GM20431 (cell line): ENCODE results near the gene MBD3.

ENCODE experiments used
- in situ Hi-C: fragments of 300-500 bp; cut with MseI, MboI; formaldehyde crosslinking; loops from one replicate; pipeline ENCODE4 v1.15.0; 2020; ENCODE audit warnings: low sequenced_read_pairs; ENCODE audit not compliant: unreplicated experiment

The MBD3 gene

DNA sequence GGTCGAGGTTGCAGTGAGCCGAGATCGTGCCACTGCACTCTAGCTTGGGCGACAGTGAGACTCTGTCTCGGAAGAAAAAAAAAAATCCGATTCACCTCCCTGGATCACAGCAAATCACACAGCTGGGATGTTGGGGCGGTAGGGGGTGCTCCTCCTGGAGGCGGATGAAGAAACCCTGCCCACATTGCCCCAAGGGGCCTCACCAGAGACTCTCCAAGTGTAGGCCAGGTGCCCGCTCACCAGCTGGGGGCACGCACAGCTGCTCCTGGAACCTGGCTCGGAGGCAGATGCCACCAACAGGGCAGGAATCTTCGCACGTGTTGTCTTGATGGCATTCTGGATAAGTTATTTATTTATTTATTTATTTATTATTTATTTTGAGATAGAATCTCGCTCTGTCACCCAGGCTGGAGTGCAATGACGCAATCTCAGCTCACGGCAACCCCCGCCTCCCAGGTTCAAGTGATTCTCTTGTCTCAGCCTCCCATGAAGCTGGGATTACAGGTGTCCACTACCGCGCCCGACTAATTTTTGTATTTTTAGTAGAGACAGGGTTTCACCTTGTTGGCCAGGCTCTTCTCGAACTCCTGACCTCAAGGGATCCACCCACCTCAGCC is 9.5 kb upstream of the MBD3 start:
- in situ Hi-C loops, result no loop called here

DNA sequence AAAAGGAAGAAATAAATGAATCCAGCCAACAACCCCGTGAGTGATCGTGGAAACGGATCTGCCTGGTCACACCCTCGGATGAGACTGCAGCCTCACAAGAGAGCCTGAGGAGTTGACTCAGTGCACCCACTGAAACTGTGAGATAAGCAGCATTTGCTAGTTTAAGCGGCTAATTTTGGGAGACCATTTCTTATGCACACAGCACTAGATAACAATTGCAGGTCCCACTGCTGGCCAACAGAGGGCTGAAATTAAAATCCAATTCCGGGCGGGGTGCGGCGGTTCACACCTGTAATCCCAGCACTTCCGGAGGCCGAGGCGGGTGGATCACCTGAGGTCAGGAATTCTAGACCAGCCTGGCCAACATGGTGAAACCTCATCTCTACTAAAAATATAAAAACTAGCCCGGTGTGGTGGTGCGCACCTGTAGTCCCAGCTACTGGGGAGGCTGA is 9.0 kb upstream of the MBD3 start:
- in situ Hi-C loops, result no loop called here

DNA sequence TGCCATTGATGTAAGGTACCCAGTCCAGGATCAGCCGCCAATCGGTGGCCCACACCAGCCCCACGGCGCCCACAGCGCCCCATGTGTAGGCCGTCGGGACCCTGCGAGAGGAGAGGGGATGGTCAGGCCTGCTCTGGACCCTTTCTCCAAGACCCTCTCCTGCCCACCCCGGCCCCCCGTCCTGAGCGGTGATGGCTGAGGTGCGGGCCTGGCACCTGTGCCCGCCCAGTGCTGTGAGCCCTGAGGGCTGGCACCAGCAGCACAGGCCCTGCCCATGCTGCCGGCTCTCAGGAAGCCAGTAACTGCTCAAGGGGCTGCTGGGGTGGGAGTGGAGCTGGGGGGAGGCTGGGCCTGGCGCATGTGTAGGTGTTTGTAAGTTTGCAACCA is 6.8 kb upstream of the MBD3 start:
- in situ Hi-C loops, result no loop called here

DNA sequence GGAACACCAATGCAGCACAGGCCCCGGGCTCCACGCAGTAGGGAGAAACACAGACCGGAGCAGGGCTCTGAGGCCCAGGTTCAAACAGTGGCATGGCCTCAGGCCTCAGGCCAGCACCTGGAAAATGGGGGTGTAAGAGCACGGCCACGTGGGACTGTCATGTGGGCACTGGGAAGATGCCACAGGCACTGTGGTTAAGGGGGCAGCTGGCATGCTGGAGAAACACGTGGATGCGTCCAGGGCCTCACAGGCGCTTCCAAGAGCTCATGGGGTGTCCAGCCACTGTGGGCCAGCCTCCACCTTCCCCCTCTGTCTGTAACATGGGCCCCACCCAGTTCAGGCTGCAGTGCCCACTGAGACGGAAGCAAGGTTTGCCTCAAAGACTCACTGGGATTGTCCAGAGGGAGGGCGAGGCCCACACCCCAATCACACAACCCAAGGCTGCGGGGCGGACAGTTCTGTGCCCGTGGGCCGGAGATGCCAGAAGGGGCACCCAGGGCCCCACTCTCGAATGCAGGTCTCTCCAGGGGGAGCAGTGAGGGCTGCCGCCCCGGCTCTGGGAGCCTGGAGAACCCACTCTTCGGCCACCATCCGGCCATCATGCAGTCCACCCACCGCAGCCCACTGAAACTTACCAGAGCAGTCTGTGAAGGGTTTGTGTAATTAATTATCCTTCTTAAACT is 6.3 kb upstream of the MBD3 start:
- in situ Hi-C loops, result no loop called here

DNA sequence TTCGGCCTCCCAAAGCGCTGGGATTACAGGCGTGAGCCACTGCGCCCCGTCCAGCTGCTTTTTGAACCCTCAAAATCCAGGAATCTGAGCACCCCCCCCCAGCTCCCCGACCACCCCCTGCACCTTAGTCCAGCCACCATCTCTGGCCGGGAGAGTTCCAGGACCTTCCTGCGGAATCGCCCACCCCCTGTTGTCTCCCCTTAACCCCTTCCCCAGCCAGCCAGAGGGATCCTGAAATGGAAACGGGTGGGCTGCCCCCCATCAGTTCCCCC is 772 bp upstream of the MBD3 start:
- in situ Hi-C loops, result no loop called here

DNA sequence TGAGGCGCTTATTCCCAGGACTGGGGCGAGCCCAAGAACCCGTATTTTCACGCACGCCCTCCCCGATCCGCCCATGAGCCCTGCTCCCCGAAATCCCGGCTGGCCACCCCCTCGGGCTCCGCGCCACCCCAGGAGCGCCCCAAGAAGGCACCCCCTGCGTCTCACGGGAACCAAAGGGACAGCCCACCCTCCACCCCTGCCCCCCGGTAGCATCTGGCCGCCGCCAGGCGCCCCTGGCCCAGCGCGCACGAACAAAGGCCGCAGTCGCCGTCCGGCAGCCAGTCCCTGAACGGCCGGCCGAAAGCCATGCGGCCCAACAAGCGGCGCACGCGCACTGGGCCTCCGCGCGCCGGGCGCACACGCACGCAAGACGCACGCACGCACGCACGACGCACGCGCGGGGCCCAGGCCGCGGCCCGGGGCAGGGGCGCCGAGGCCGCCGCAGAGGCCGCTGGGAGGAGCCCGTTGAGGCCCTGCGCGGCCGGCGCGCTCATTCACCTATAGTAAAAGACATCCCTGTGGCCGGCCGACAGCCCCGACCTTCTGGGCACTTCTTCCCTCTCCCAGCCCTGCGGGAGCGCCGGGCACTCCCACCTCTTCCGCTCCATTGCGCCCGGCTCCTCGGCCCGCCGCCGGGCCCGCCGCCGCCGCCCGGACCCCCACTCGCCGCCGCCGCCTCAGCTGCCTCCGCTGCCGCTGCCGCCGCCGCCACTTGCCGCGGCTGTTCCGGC is 476 bp downstream of the MBD3 start:
- in situ Hi-C loops, result no loop called here

DNA sequence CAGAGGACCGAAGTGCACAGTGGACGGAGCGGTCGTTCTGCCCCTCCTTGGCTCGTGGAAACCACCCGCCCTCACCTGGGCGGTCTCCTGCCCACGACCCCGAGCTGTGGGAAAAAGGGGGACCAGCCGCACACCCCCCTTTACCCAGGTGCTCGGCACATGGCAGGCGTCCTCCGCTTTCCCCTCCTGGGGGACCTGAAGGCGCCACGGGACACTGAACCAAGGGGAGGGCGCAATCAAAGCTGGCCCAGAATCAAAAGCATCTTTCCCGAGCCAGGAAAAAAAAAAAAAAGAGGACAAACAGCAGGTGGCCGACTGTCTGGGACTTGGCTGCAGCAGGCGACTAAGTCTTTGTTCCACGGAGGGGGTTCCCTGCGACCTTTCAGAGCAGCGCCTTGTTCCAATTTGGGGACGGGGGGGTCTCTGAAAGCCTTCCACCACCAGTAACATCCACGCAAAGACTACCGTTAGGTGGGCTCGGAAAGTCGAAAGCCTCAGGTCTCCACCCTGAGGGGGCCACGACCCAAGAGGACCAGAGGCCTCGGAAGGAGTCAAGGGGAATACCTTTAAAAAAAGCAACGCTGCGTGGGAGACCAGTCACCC is 1.1 kb downstream of the MBD3 start:
- in situ Hi-C loops, result no loop called here

DNA sequence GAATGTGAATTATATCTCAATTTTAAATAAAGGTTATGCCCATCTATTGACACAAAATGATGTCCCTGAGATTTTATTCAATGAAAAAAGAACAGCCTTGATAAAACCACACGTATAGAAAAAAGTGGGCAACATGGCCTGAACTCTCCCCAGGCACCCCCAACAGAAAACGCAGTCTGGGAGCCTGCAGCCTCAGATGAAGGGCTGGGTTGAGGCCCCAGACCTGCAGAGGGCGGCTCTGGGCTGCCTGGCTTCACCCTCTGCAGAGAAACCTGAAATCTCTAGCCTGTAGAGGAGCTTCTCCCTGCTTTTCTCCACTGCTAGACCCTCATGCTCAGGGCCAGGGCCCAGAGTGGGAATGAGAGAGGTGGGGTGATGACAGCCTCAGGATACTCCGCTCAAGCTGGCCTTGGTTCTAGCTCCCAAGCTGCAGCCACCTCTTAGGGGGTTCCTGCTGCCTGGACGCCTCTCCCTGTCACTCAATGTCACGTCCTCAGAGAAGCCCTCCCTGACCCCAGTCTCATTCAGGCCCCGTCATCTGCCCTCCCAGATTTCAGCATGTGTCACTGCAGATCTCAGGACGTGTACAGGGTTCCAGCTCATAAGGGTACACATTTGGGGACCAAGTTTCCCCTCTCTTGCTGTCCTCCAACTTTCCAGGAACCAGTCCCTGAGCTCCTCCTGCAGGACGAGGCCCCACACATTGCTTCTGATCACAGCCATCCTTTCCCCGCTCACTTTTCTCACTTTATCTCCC is 1.8 kb downstream of the MBD3 start:
- in situ Hi-C loops, result no loop called here

DNA sequence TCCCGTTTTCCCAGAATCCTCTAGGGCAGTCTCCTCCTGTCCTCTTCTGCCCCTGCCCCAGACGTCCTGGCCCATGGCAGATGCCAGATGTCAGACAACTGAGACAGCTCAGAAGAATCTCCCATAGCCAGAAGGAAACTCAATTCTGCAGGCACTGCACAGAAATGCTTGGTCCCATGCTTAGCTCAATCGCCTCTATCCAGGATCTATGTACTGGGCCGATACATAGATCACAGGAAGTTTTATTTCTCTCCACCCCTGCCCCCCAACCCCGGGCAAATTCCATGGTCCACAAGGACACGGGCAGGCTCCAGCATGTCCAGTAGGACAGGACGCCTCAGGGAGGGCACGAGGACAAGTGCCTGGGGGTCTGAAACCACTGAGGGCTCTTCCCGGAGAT is 4.8 kb downstream of the MBD3 start:
- in situ Hi-C loops, result no loop called here

DNA sequence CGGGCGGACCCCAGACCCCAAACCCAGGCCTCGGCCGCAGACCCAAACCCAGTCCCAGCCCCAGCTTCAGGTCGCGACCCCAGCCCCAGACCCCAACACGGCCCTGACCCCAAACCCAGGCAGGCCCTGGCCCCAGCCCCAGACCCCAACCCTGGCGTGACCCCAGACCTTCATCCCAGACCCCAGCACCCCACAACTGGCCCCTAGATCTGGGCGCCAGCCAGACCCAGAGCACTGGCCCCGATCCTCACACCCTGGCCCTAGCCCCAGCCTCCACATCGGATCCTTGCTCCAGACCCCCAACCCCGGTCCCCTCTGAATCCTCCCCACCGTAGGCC is 7.5 kb downstream of the MBD3 start:
- in situ Hi-C loops, result no loop called here

DNA sequence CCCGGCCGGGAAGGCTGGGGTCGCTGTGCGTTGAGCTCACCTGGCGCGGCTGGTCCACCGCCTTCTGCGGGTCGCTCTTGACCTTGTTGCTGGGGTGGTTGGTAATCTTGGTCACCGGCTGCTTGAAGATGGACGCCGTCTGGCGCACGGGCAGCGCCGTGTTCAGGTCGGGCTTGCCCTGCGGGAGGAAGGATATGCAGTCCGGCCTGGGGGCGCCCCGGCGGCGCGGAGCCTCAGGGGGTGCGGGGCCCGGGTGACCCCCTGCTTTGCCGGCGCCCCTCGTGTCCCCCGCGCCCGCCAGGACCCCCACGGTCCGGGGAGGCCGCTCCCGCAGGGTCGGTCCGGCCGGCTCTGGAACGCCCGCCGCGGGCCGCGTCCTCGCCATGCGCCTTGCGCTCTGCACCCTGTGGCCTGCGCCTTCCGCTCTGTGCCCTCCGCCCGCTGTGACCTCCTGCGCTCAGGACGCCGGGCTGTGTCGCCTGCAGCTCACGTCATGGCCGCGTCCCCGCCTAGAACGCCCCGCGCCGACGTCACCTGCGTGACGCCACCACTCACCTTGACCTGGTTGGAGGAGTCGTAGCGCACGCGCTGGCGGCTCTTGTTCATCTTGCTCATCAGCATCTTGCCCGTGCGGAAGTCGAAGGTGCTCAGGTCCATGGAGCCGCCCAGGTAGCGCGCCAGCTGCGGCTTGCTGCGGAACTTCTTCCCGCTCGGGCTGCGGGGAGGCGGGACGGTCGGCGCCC is 8.0 kb downstream of the MBD3 start:
- in situ Hi-C loops, result no loop called here

DNA sequence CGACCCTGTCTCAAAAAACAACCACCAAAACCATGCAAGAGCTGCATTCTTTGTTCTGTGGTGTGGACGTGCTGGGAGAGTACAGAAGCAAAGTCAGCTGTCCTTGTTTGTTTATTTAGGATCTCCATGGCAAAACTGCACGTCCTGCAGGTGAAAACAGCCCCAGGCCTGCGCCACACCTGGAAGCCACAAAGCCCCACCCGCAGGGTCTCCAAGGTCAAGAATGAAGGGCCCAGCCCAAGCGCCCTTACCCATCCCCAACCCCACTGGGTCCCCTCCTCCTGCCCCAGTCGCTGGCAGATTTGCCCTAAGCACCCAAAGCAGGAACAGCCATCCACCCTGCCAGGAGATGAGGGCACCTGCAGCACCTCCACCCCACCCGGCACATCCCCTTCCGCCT is 10.5 kb downstream of the MBD3 start:
- in situ Hi-C loops, result no loop called here

DNA sequence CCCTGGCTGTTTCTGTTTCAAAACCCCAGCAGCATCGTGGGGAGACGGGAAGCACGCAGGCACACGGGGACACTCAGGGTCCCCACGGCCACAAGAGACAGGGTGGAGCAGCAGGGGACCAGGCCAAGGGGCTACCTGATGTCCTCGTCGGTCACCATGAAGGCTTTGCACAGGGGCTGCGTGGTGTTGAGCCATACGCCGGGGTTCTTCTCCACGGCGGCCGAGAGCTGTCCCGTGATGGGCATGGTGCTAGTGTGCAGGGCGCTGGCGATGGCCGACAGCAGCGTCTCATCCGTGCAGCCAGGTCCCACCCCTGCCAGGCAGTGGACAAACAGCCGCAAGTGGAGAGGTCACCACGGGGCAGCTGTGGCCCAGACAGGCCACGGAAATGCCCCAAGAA is 11.7 kb downstream of the MBD3 start:
- in situ Hi-C loops, result no loop called here

DNA sequence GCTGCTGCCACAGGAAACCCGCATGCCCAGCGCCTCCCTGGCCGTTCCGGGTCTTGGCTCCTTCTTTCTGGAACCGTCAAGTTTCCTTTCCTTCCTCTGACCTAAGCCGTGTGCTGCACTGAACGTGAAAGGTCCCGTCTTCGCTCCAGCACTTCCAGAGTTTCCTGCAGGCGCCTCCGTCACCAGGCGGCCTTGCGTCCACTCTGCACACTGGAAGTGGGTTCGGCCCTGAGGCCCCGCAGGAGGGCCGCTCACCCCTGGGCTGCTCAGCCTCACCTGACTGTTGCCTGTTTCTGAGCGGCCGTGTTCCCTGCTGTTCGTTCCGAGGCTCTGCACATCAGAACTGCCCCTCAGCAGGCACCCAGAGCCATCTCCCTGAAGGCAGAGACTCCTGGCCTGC is 12.3 kb downstream of the MBD3 start:
- in situ Hi-C loops, result no loop called here

DNA sequence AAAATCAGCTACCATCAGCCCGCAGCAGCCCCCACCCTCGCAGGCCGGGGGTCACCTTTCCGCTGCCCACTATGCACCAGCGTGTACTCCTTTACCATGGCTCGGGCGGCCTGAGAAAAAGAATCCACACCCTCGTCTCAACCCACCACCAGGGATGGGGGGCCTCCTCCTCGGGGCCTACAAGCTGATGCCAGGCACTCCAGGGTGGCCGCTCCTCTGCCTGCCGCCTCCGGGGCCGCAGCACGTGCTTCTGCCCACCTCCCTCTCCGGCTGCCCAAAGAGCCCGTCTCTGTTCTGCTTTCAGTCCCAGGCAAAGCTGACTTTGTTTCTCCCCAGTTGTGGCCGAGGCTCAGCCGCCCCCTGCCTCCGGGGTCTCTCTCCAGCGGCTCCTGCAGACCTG is 13.4 kb downstream of the MBD3 start:
- in situ Hi-C loops, result no loop called here

DNA sequence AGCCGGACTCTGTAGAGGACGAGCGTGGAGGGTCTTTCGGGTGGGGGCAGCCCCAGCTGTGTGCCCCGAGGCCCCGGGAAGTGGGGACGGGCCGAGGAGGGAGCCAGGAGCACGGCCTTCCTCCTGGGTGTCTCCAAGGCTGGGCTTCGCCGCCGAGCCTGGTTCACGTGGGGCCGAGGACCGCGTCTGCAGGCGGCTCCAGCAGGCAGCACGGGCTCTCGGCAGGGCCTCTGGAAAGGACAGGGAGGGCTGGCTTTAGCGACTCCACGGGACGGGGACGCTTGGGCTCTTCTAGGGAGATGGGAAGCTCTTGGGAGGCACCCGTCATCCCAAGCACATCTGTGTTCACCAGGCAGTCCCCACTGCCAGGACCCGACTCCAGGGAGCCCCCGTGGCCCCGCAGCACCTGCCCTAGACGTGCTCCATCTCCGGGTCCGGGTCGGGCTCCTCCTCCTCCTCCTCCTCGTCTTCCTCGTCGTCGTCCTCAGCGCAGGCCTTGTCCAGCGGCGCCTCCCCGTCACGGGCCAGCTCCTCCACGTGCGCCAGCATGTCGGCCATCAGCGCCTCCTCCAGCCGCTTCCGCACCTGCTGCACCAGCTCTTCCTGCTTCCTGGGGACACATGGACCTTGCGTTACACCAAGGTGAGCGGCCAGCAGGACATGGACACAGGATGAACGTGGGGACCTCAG is 14.6 kb downstream of the MBD3 start:
- in situ Hi-C loops, result no loop called here

DNA sequence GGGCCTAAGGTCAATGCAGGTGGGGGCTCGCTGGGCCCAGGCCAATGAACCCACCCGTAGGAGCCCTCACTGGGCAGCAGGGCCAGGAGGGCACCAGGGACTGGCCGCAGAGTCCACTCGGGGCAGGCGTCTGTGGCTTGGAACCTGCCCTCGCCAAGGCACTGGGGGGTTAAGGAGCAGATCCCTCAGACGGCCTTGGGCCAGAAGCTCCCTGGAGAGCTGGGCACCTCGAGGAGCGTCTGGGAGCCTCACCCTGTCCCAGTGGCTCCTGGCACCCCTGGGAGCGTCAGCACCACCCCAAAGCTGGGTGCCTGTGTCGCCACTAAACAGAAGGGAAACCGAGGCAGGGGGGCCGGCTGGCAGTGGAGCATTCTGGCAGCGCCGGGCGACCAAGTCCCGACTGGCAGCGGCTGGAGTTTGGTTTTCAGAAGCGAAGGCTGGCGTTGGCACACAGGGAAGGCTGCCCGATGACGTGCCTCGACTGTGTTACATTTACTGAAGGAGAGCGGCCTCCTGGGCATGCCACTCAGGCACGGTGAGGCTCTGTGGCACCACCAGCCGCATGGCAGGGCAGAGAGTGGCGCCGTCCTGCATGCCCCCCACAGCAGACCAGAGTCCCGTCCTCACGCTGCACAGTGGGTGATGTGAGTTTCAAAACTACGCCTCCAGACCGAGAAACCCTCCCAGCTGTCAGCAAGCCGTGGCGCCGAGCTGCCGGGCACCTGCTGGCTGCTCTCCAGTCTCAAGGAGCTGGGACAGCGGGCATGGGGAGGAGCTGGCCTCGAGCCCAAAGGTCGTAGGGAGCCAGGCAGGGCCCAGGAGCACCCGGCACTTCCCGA is 15.4 kb downstream of the MBD3 start:
- in situ Hi-C loops, result no loop called here

DNA sequence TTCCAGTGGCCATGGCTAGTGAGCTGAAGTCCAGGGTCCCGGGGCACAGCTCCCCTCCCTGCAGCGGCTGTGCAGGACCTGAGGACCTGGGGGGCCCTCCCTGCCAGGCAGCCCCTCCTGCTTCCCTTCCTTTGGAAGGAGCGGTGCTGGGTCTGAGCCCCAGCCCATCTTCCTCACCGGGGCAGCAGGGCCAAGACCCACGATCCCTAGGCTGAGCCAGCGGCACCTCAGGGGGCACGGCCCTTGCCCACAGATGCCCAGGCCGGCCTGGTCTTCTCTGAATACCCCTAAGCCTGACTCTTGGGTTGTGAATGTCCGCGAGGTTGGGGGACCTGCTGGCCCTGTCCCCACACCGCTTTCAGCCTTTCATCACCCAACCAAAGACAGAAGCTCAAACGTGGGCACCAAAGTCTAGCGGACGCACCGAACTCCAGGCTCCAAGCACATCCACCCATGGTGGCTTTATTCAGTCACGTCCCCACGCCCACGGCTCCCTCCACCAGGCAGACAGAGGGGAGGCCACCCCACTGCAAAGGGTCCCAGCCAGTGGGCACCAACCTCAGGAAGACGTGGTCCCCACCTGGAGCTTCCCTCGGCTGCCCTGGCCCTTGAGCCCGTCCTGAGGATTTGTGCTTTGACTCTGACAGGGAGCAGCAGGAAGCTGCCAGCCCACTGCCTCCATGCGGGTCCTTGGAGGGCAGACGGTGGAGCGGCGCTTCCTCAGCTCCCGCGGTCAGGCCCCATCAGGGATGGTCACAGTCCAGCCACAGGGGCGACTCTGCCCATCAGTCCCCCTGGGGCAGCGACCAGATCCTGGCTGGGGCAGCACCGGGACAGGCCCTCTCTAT is 16.2 kb downstream of the MBD3 start:
- in situ Hi-C loops, result no loop called here
